Activated CD4-positive, alpha-beta T cell treated with anti-CD3 and anti-CD28 coated beads, Interleukin-2, amount 10 ng/mL, durations not matched to agents 7 days and 5 days (primary cell): ENCODE measurements around the gene IWS1. TPM values are rescaled to one million over a fixed set of nuclear protein-coding genes. Genes with fewer than 3 reads are reported as not detected.
"Not testable (repeated sequence)": the region's sequence is repeated elsewhere in the genome, so short reads cannot be mapped to it uniquely, and the experiment has no call there.

ENCODE experiments used
- CTCF ChIA-PET: fragments of 350-600 bp; sonication (Branson Sonifier 250); formaldehyde crosslinking; loops from one replicate; lab custom pipeline; 2021; ENCODE audit warnings: antibody characterized with exemption; lab: Charles Lee
- POLR2A ChIA-PET: fragments of 350-600 bp; sonication (Branson Sonifier 250); formaldehyde crosslinking; loops from one replicate; lab custom pipeline; 2021; ENCODE audit warnings: antibody characterized with exemption; lab: Charles Lee
- DNase-seq: peaks from one replicate; pipeline ENCODE4 v3.0.0-alpha.2; 2020
- H3K27ac Mint-ChIP-seq: one replicate; pipeline ENCODE4 v1.8.0; 2021; ENCODE audit warnings: mild to moderate bottlenecking, moderate library complexity, mixed read lengths
- H3K27me3 Mint-ChIP-seq: one replicate; pipeline ENCODE4 v1.8.0; 2021; ENCODE audit warnings: mixed read lengths
- H3K36me3 Mint-ChIP-seq: one replicate; pipeline ENCODE4 v1.8.0; 2021; ENCODE audit warnings: low read depth, mixed read lengths
- H3K4me1 Mint-ChIP-seq: one replicate; pipeline ENCODE4 v1.8.0; 2021; ENCODE audit warnings: mixed read lengths
- H3K4me3 Mint-ChIP-seq: one replicate; pipeline ENCODE4 v1.8.0; 2021; ENCODE audit warnings: mild to moderate bottlenecking, moderate library complexity, mixed read lengths
- H3K9me3 Mint-ChIP-seq: one replicate; pipeline ENCODE4 v1.8.0; 2021; ENCODE audit warnings: mixed read lengths
- total RNA-seq, 2 experiments: library from RNA; stranded (reverse); gene quantifications; one replicate each; pipeline ENCODE4 v1.2.3, GENCODE V29; 2021

Gene IWS1
- total RNA-seq, result 10 to 100 TPM; 43.0 to 46.9 TPM

- Mint-ChIP-seq H3K4me1 (peaks cover 26% of the 10 kb centered on the region), H3K27ac (peak within 1 kb of the TSS; percentile 91), H3K27me3 (peaks cover 2% of the 10 kb centered on the region), H3K9me3 (peaks cover 2% of the 10 kb centered on the region), H3K36me3 (peaks cover 15% of the 10 kb centered on the region), H3K4me3 (peak within 1 kb of the TSS; percentile 95)
- ChIA-PET CTCF (interaction anchor here (0.7 to 1.1 kb wide), 5 partner anchors 13 to 320 kb away, joined by 3 to 5 read pairs (median 4); no protein-coding TSS in a partner anchor), POLR2A (interaction anchor here (0.6 to 0.7 kb wide), 2 partner anchors 49 to 873 kb away, joined by 3 to 5 read pairs; no protein-coding TSS in a partner anchor)
- DNase-seq, result peak; percentile 96
Measured at GRCh38 chr2:127526132-127527000, at the start of gene IWS1. TSS of gene IWS1 (minus strand) at chr2:127526489. CDS start at chr2:127526208, 281 bp downstream.

- no peaks in the 10 kb centered on the region for H3K36me3 Mint-ChIP-seq
Measured at GRCh38 chr2:127575941-127576432, 49.7 kb upstream of the IWS1 start.

GRCh38 chr2:127575185-127575765 lies 49.0 kb upstream of the IWS1 start:
- Mint-ChIP-seq H3K9me3 (no peaks in the 10 kb centered on the region), H3K4me3 (no peak overlapping the region), H3K27me3 (peaks cover 14% of the 10 kb centered on the region), H3K4me1 (peaks cover 22% of the 10 kb centered on the region), H3K36me3 (no peaks in the 10 kb centered on the region), H3K27ac (peak overlapping the region; percentile 81)
- CTCF ChIA-PET, result interaction anchor here (2.0 kb wide), 1 partner anchor 16 kb away, joined by 11 read pairs; no protein-coding TSS in a partner anchor
- POLR2A ChIA-PET, result interaction anchor here (0.7 to 1.1 kb wide), 2 partner anchors 49 to 571 kb away, joined by 5 to 13 read pairs; partner anchors contain the start of gene IWS1
- DNase-seq, result no peak

More at GRCh38 chr2:127575941-127576432, 49.7 kb upstream of the IWS1 start:
- ChIA-PET CTCF (interaction anchor here (2.0 kb wide), 1 partner anchor 16 kb away, joined by 11 read pairs; no protein-coding TSS in a partner anchor), POLR2A (interaction anchor here (0.6 to 1.1 kb wide), 3 partner anchors 50 to 570 kb away, joined by 3 to 13 read pairs (median 5); partner anchors contain the start of genes IWS1 and SFT2D3)
- no peak for DNase-seq
- Mint-ChIP-seq H3K27me3 (peaks cover 12% of the 10 kb centered on the region), H3K4me3 (no peak overlapping the region), H3K9me3 (no peaks in the 10 kb centered on the region), H3K4me1 (peaks cover 22% of the 10 kb centered on the region), H3K27ac (peak overlapping the region; percentile 81)

GRCh38 chr2:127574656-127575055 lies 48.4 kb upstream of the IWS1 start:
- Mint-ChIP-seq H3K4me1 (peaks cover 22% of the 10 kb centered on the region), H3K9me3 (no peaks in the 10 kb centered on the region), H3K27ac (no peak overlapping the region), H3K27me3 (peaks cover 14% of the 10 kb centered on the region), H3K36me3 (no peaks in the 10 kb centered on the region), H3K4me3 (no peak overlapping the region)
- ChIA-PET CTCF (interaction anchor here (2.0 kb wide), 1 partner anchor 17 kb away, joined by 11 read pairs; no protein-coding TSS in a partner anchor), POLR2A (no interaction called here)
- no peak for DNase-seq

GRCh38 chr2:127573771-127574170 lies 47.5 kb upstream of the IWS1 start:
- H3K4me3 Mint-ChIP-seq, result no peak overlapping the region
- no peak for DNase-seq
- H3K4me1 Mint-ChIP-seq, result peaks cover 22% of the 10 kb centered on the region
- ChIA-PET CTCF (no interaction called here), POLR2A (no interaction called here)
- no peak overlapping the region for H3K27ac Mint-ChIP-seq
- no peaks in the 10 kb centered on the region for H3K9me3 Mint-ChIP-seq
- H3K36me3 Mint-ChIP-seq, result no peaks in the 10 kb centered on the region
- H3K27me3 Mint-ChIP-seq, result peaks cover 17% of the 10 kb centered on the region

GRCh38 chr2:127573298-127573697 lies 47.0 kb upstream of the IWS1 start:
- H3K27me3 Mint-ChIP-seq, result peaks cover 17% of the 10 kb centered on the region
- CTCF ChIA-PET, result no interaction called here
- H3K27ac Mint-ChIP-seq, result no peak overlapping the region
- no peaks in the 10 kb centered on the region for H3K9me3 Mint-ChIP-seq
- H3K36me3 Mint-ChIP-seq, result no peaks in the 10 kb centered on the region
- POLR2A ChIA-PET, result no interaction called here
- H3K4me1 Mint-ChIP-seq, result peaks cover 22% of the 10 kb centered on the region
- DNase-seq, result no peak
- no peak overlapping the region for H3K4me3 Mint-ChIP-seq

GRCh38 chr2:127572841-127573240 lies 46.6 kb upstream of the IWS1 start:
- Mint-ChIP-seq H3K4me1 (peaks cover 22% of the 10 kb centered on the region), H3K27me3 (peaks cover 18% of the 10 kb centered on the region), H3K27ac (no peak overlapping the region), H3K36me3 (no peaks in the 10 kb centered on the region), H3K4me3 (no peak overlapping the region), H3K9me3 (no peaks in the 10 kb centered on the region)
- no peak for DNase-seq
- POLR2A ChIA-PET, result no interaction called here
- CTCF ChIA-PET, result no interaction called here

GRCh38 chr2:127572352-127572751 lies 46.1 kb upstream of the IWS1 start:
- H3K36me3 Mint-ChIP-seq, POLR2A ChIA-PET: not testable (repeated sequence)

GRCh38 chr2:127570282-127571250 lies 44.3 kb upstream of the IWS1 start:
- Mint-ChIP-seq H3K27ac (no peak overlapping the region), H3K27me3 (peaks cover 22% of the 10 kb centered on the region), H3K4me3 (no peak overlapping the region), H3K9me3 (no peaks in the 10 kb centered on the region), H3K4me1 (peaks cover 10% of the 10 kb centered on the region), H3K36me3 (no peaks in the 10 kb centered on the region)
- no peak for DNase-seq
- POLR2A ChIA-PET, result no interaction called here
- CTCF ChIA-PET, result no interaction called here

More at GRCh38 chr2:127572352-127572751, 46.1 kb upstream of the IWS1 start:
- CTCF ChIA-PET, DNase-seq, H3K27ac Mint-ChIP-seq, H3K9me3 Mint-ChIP-seq, H3K4me3 Mint-ChIP-seq: not testable (repeated sequence)
- H3K4me1 Mint-ChIP-seq, result peaks cover 22% of the 10 kb centered on the region
- H3K27me3 Mint-ChIP-seq, result peaks cover 22% of the 10 kb centered on the region

GRCh38 chr2:127569666-127570065 lies 43.4 kb upstream of the IWS1 start:
- CTCF ChIA-PET, result no interaction called here
- Mint-ChIP-seq H3K27me3 (peaks cover 22% of the 10 kb centered on the region), H3K4me3 (no peak overlapping the region), H3K27ac (no peak overlapping the region), H3K4me1 (peaks cover 2% of the 10 kb centered on the region), H3K9me3 (no peaks in the 10 kb centered on the region), H3K36me3 (no peaks in the 10 kb centered on the region)
- no peak for DNase-seq
- POLR2A ChIA-PET, result no interaction called here

- Mint-ChIP-seq H3K4me1 (peaks cover 17% of the 10 kb centered on the region), H3K27me3 (peaks cover 16% of the 10 kb centered on the region), H3K27ac (no peak overlapping the region), H3K9me3 (peaks cover 1% of the 10 kb centered on the region), H3K36me3 (peaks cover 2% of the 10 kb centered on the region), H3K4me3 (no peak overlapping the region)
- no peak for DNase-seq
- POLR2A ChIA-PET, result no interaction called here
- CTCF ChIA-PET, result interaction anchor here (0.7 to 1.6 kb wide), 3 partner anchors 12 to 82 kb away, joined by 3 to 7 read pairs (median 6); no protein-coding TSS in a partner anchor
Measured at GRCh38 chr2:127568128-127568527, 41.8 kb upstream of the IWS1 start.
